A549 (cell line): ENCODE measurements around the gene E2F2. TPM values are rescaled to one million over a fixed set of nuclear protein-coding genes. Genes with fewer than 3 reads are reported as not detected.

ENCODE experiments used
- ATAC-seq, 2 experiments: fragments of 200-7000 bp in 1 of 2; fragments of >200 bp in 1 of 2; cut with Nextera tagmentation in 1 of 2; cut with Tn5 transposase in 1 of 2; 3 replicates each; pipeline versions ENCODE4 v1.8.0 to v1.9.1; 2018 to 2020; ENCODE audit warnings: mild to moderate bottlenecking in 1 of 2, moderate library complexity in 1 of 2
- CTCF ChIA-PET: fragments of 300-600 bp; sonication (Branson Sonifier 250); formaldehyde crosslinking; extraction: SDS; loops from one replicate; lab custom pipeline; 2021; ENCODE audit warnings: antibody characterized with exemption, inconsistent platforms; lab: Yijun Ruan, JAX
- POLR2A ChIA-PET: fragments of 350-600 bp; formaldehyde crosslinking; extraction: SDS; loops from one replicate; lab custom pipeline; 2021; ENCODE audit warnings: antibody characterized with exemption, inconsistent platforms; lab: Yijun Ruan, JAX
- DNase-seq, 2 experiments: peaks; one replicate each; pipeline versions ENCODE4 v3.0.0 to v3.0.0-alpha.2; 2011 to 2016; ENCODE audit warnings: low read depth in 1 of 2, low spot score in 1 of 2
- FAIRE-seq: peaks from 2 replicates; lab custom pipeline; 2011; peaks lifted over from hg19 to GRCh38; lab: Jason Lieb, UNC
- H3K27ac ChIP-seq, 2 experiments: fragments of >200 bp; sonication (Bioruptor Twin); formaldehyde crosslinking; 3 replicates each; pipeline ENCODE4 v1.5.1; 2016 to 2017
- H3K4me1 ChIP-seq: fragments of >200 bp; sonication (Bioruptor Twin); formaldehyde crosslinking; 3 replicates; pipeline ENCODE4 v1.6.1; 2016
- H3K4me2 ChIP-seq: fragments of >200 bp; sonication (Bioruptor Twin); formaldehyde crosslinking; 3 replicates; pipeline ENCODE4 v1.6.1; 2016
- H3K4me3 ChIP-seq: fragments of >200 bp; sonication (Bioruptor Twin); formaldehyde crosslinking; 3 replicates; pipeline ENCODE4 v1.5.1; 2016
- H3K9me3 ChIP-seq: fragments of >200 bp; sonication (Bioruptor Twin); formaldehyde crosslinking; 3 replicates; pipeline ENCODE4 v1.6.1; 2016
- BCL3 ChIP-seq: fragments of >200 bp; sonication (Bioruptor Twin); formaldehyde crosslinking; IDR thresholded peaks from 3 replicates; pipeline ENCODE4 v1.6.1; 2016
- ELK1 ChIP-seq: fragments of 150-350 bp; IDR thresholded peaks from 2 replicates; pipeline ENCODE4 v1.6.1; 2014; ENCODE audit warnings: low read depth, mild to moderate bottlenecking, low read length
- EP300 ChIP-seq, 2 experiments: fragments of >200 bp; sonication (Bioruptor Twin); formaldehyde crosslinking; IDR thresholded peaks; 2 replicates in 1 of 2; 3 replicates in 1 of 2; pipeline ENCODE4 v1.6.1; 2016 to 2017
- FOXS1 ChIP-seq: fragments of 250-450 bp; sonication (Bioruptor Pico); IDR thresholded peaks from 2 replicates; pipeline ENCODE4 v1.5.0; 2020; ENCODE audit warnings: mild to moderate bottlenecking, moderate library complexity
- HEYL ChIP-seq: fragments of 250-450 bp; sonication (Bioruptor Pico); IDR thresholded peaks from 2 replicates; pipeline ENCODE4 v1.8.0; 2021; ENCODE audit warnings: mild to moderate bottlenecking, moderate library complexity
- HOXB13 ChIP-seq: fragments of 250-450 bp; sonication (Bioruptor Pico); IDR thresholded peaks from 2 replicates; pipeline ENCODE4 v1.5.0; 2020; ENCODE audit warnings: low read depth, mild to moderate bottlenecking, moderate library complexity
- HOXB5 ChIP-seq: fragments of 250-450 bp; sonication (Bioruptor Pico); IDR thresholded peaks from 2 replicates; pipeline ENCODE4 v1.5.0; 2020; ENCODE audit warnings: mild to moderate bottlenecking, moderate library complexity
- MAFK ChIP-seq: fragments of 450-650 bp; IDR thresholded peaks from 2 replicates; pipeline ENCODE4 v1.6.1; 2014; ENCODE audit not compliant: partially characterized antibody
- MAX ChIP-seq: IDR thresholded peaks from 2 replicates; pipeline ENCODE4 v1.6.1; 2012
- MYC ChIP-seq: IDR thresholded peaks from 2 replicates; pipeline ENCODE4 v1.6.1; 2012; ENCODE audit warnings: mild to moderate bottlenecking, inconsistent platforms, low read length, improper control_type of control experiment, borderline replicate concordance
- NPAS2 ChIP-seq: fragments of 250-450 bp; sonication (Bioruptor Pico); IDR thresholded peaks from 2 replicates; pipeline ENCODE4 v1.8.0; 2022; ENCODE audit warnings: mild to moderate bottlenecking, moderate library complexity, borderline replicate concordance
- PBX3 ChIP-seq: IDR thresholded peaks from 2 replicates; pipeline ENCODE4 v1.6.1; 2012
- WGBS: methylation state at CpG from one replicate; pipeline ENCODE4 v1.1.6; 2017; ENCODE audit errors: missing lambda C conversion rate; 5-methylcytosine and 5-hydroxymethylcytosine counted together
- polyA plus RNA-seq, 4 experiments: library from polyadenylated mRNA; depleted of rRNA in 3 of 4; stranded (reverse); fragments of >200 nt; fragmentation: RNase III in 1 of 4; extraction: RNeasy Plus Mini Kit Qiagen cat#74134 plus additional on column Dnase treatment in 1 of 4; gene quantifications; 2 replicates in 3 of 4; 3 replicates in 1 of 4; pipeline ENCODE4 v1.2.3, GENCODE V29; 2011 to 2017

E2F2 gene
- polyA plus RNA-seq, 2 of the 4 experiments (the other 2 are of a cell fraction): 0.90 to 3.4 TPM

GRCh38 chr1:23471473-23472075 is 59.5 kb downstream of the E2F2 start:
- no peak overlapping the region for H3K4me3 ChIP-seq
- WGBS: 66% methylated on average over 4 of the region's 4 CpGs
- TF ChIP-seq NPAS2 (CRISPR knock-in tag): no peak
- TF ChIP-seq PBX3: no peak
- TF ChIP-seq MAX: no peak
- TF ChIP-seq MAFK: no peak
- no peak for TF ChIP-seq BCL3
- no peak for TF ChIP-seq MYC
- TF ChIP-seq HEYL (CRISPR knock-in tag): no peak
- TF ChIP-seq HOXB5 (CRISPR knock-in tag): no peak
- FAIRE-seq: no peak
- H3K4me1 ChIP-seq: peaks cover 8% of the 10 kb centered on the region; the same call in 2 of the 3 replicates
- H3K9me3 ChIP-seq: no peaks in the 10 kb centered on the region
- H3K4me2 ChIP-seq: no peak overlapping the region
- DNase-seq: no peak
- H3K27ac ChIP-seq: no peak overlapping the region
- POLR2A ChIA-PET: no interaction called here
- CTCF ChIA-PET: interaction anchor here (0.6 to 1.4 kb wide), 2 partner anchors 13 to 184 kb away, joined by 3 read pairs; no protein-coding TSS in a partner anchor
- no peak for ATAC-seq

- DNase-seq (no peak), ATAC-seq (no peak)
- CTCF ChIA-PET: interaction anchor here (0.9 to 1.4 kb wide), 4 partner anchors 11 to 66 kb away, joined by 3 read pairs; no protein-coding TSS in a partner anchor
Measured at GRCh38 chr1:23470282-23471070, 60.6 kb downstream of the E2F2 start.

More at GRCh38 chr1:23470282-23471070, 60.6 kb downstream of the E2F2 start:
- Histone ChIP-seq H3K27ac (no peak overlapping the region), H3K4me1 (peaks cover 8% of the 10 kb centered on the region; the same call in 2 of the 3 replicates), H3K4me2 (no peak overlapping the region), H3K4me3 (no peak overlapping the region), H3K9me3 (no peaks in the 10 kb centered on the region)
- POLR2A ChIA-PET: no interaction called here
- no peak for TF ChIP-seq EP300 (IDR thresholded peaks at IDR 0.05)
- TF ChIP-seq PBX3: no peak
- no peak for TF ChIP-seq ELK1
- no peak for TF ChIP-seq MYC
- TF ChIP-seq HOXB13 (CRISPR knock-in tag): no peak
- no peak for TF ChIP-seq FOXS1 (CRISPR knock-in tag)
- WGBS: 75% methylated on average over 12 of the region's 12 CpGs
- no peak for FAIRE-seq
